ENCODE measurements around the gene BAIAP2. TPM values are rescaled to one million over a fixed set of nuclear protein-coding genes. Genes with fewer than 3 reads are reported as not detected.

Gene BAIAP2
- total and polyA plus RNA-seq, 10 of the 15 experiments (the other 5 are each of a cell fraction or from before 2014, with no cell fraction given): 0.15 to 1.2 (median 0.46) TPM; not detected in 2

DNA sequence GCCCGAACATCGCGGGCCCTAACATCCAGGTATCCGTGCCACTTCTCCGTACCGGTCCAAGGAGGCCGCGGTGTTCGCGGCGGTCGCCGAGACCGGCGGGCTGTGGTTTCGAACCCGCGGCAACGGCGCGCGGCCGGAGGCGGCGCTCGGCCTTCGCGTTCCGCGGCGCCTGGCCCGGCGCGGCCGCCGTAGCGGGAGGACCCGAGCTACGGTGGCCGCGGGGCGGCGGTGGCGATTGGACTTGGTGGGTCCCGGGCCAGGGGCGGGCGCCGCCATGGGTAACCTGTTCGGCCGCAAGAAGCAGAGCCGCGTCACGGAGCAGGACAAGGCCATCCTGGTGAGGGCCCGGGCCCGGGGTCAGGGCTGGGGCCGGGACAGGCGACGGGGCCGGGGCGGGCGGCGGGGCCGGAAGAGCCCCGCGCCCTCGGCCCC is 43.3 kb upstream of the BAIAP2 start, which contains the start of gene CHMP6 (continued):
- TF ChIP-seq CHD1 (IDR thresholded peaks at IDR 0.05; ENCODE audit: low read depth, low read length) (no peak), CBFB (IDR thresholded peaks at IDR 0.05; ENCODE audit: low read depth) (no peak), ZNF384 (IDR thresholded peaks at IDR 0.05; ENCODE audit: borderline replicate concordance, low read depth, low read length) (no peak), SMC3 (IDR thresholded peaks at IDR 0.05; ENCODE audit: borderline replicate concordance, low read length) (no peak), RUNX3 (IDR thresholded peaks at IDR 0.05; ENCODE audit: low read length) (peak; percentile 76), IKZF2 (IDR thresholded peaks at IDR 0.05) (no peak), RBBP5 (conservative IDR thresholded peaks at IDR 0.05) (no peak), FOS (IDR thresholded peaks at IDR 0.05; ENCODE audit: borderline replicate concordance, extremely low read depth, insufficient read length) (no peak), FOXK2 (IDR thresholded peaks at IDR 0.05) (no peak), MTA2 (IDR thresholded peaks at IDR 0.05; ENCODE audit: low read depth) (no peak), NR2C1 (IDR thresholded peaks at IDR 0.05) (peak; percentile 62), ZNF274 (IDR thresholded peaks at IDR 0.05; ENCODE audit: insufficient read depth, insufficient read length) (no peak), SPI1 (IDR thresholded peaks at IDR 0.05; ENCODE audit: borderline replicate concordance, insufficient read depth, low read depth, low read length) (no peak), BRCA1 (IDR thresholded peaks at IDR 0.05; ENCODE audit: low read depth, low read length) (no peak), EED (IDR thresholded peaks at IDR 0.05; ENCODE audit: low read depth) (no peak), PRDM15 (CRISPR knock-in tag; IDR thresholded peaks at IDR 0.05) (no peak), NRF1 (conservative IDR thresholded peaks at IDR 0.05; ENCODE audit: low read depth, low read length) (no peak), ZBED1 (IDR thresholded peaks at IDR 0.05; ENCODE audit: borderline replicate concordance) (no peak), SREBF1 (IDR thresholded peaks at IDR 0.05; ENCODE audit: low read length) (no peak), WRNIP1 (IDR thresholded peaks at IDR 0.05; ENCODE audit: borderline replicate concordance, low read depth, low read length) (no peak), CEBPB (IDR thresholded peaks at IDR 0.05; ENCODE audit: borderline replicate concordance in 1 of 2, low read depth in 2 of 2, low read length in 2 of 2) (no peak), ASH2L (IDR thresholded peaks at IDR 0.05; ENCODE audit: borderline replicate concordance, low read depth) (0 out of 2 replicates have a peak, but pooled peaks have one; percentile 39), YY1 (IDR thresholded peaks at IDR 0.05; ENCODE audit: low read depth, low read length) (peak; percentile 91), BHLHE40 (IDR thresholded peaks at IDR 0.05; ENCODE audit: borderline replicate concordance in 1 of 2, low read depth in 2 of 2, low read length in 1 of 2) (peak; percentile 25 to 66; a peak in 2 of 4 replicates), YBX1 (IDR thresholded peaks at IDR 0.05) (no peak)
- TF ChIP-seq, protein P1, sequence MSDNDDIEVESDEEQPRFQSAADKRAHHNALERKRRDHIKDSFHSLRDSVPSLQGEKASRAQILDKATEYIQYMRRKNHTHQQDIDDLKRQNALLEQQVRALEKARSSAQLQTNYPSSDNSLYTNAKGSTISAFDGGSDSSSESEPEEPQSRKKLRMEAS (IDR thresholded peaks at IDR 0.05; ENCODE audit: low read depth, low read length): no peak
- TF ChIP-seq, protein P2, sequence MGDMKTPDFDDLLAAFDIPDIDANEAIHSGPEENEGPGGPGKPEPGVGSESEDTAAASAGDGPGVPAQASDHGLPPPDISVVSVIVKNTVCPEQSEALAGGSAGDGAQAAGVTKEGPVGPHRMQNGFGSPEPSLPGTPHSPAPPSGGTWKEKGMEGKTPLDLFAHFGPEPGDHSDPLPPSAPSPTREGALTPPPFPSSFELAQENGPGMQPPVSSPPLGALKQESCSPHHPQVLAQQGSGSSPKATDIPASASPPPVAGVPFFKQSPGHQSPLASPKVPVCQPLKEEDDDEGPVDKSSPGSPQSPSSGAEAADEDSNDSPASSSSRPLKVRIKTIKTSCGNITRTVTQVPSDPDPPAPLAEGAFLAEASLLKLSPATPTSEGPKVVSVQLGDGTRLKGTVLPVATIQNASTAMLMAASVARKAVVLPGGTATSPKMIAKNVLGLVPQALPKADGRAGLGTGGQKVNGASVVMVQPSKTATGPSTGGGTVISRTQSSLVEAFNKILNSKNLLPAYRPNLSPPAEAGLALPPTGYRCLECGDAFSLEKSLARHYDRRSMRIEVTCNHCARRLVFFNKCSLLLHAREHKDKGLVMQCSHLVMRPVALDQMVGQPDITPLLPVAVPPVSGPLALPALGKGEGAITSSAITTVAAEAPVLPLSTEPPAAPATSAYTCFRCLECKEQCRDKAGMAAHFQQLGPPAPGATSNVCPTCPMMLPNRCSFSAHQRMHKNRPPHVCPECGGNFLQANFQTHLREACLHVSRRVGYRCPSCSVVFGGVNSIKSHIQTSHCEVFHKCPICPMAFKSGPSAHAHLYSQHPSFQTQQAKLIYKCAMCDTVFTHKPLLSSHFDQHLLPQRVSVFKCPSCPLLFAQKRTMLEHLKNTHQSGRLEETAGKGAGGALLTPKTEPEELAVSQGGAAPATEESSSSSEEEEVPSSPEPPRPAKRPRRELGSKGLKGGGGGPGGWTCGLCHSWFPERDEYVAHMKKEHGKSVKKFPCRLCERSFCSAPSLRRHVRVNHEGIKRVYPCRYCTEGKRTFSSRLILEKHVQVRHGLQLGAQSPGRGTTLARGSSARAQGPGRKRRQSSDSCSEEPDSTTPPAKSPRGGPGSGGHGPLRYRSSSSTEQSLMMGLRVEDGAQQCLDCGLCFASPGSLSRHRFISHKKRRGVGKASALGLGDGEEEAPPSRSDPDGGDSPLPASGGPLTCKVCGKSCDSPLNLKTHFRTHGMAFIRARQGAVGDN (IDR thresholded peaks at IDR 0.05): peak; percentile 56; the same call in 1 of the 2 replicates
